GM04504 (cell line): ENCODE results near the gene CRY1.
"Not testable (repeated sequence)": the region's sequence is repeated elsewhere in the genome, so short reads cannot be mapped to it uniquely, and the experiment has no call there.

Source experiments
- DNase-seq: peaks from one replicate; pipeline ENCODE4 v3.0.0-alpha.2; 2012; ENCODE audit warnings: low read depth

Gene CRY1

GRCh38 chr12:106999446-106999845 is 93.9 kb downstream of the CRY1 start:
- no peak for DNase-seq

DNA sequence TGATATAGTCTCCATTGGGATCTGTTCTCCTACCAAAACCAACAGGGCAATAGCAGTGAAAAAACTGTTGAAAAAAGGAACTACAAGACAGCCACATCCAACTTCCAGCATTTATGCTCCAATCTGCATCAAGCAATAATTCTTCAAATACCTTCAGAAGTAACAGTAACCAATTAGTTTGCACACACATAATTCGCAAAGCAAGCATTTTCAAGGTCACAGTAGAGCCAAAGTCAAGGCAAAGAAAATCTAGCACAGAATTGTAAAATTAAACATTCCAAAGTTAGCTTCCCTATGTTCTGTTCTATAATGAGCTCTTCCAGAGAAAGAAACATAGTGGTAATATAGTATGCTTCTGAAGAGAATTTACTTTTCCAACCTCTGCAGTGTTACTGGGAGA is 95.4 kb downstream of the CRY1 start:
- DNase-seq = no peak

GRCh38 chr12:106996102-106996501 is 97.2 kb downstream of the CRY1 start:
- DNase-seq = not testable (repeated sequence)

DNA sequence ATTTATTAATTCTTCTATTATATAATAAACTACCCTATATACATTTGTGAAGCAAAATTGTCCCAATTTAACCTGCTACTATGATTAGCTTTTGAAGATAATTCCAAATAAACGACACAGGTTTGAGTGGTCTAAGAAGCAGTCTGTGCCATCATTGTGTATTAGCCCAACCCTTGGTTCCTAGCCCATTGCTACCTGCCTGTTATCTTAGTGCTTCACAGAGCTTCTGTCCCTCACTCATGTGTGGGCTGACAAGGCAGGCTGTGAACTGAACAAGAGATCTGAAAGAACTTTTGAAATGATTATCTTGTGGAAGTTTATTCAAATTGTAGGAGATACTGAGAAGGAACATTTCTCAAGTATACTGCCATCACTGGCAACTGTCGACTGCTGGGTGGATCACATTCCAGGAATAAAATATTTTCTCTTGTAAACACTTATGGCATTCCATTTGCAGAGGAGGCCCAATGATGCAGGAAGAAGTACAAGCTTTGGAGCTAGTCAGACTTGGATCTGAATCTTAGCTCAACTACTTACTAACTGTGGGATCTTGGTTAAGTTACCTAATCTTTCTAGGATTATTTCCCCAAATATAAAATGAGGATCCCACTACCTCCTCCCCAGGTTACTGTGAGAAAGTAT is 98.6 kb downstream of the CRY1 start:
- no peak for DNase-seq

DNA sequence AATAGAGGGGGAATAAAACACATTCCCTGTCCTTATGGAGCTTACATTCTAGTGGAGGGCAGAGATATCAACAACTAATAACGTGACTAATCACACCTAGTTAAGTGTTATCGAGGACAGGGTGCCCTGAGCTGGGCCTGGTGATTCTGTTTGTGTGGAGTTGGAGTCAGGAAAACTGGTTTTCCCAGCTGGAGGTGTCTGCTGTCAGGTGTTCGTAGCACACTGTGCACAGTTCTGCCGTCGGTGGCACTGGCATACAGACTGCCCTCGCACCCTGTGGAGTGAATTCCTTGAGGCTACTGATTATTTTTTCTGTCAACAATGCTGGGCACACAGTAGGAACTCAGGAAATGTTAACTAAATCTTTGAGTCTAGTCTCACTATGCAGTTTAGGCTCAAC is 105.5 kb downstream of the CRY1 start:
- DNase-seq = no peak

DNA sequence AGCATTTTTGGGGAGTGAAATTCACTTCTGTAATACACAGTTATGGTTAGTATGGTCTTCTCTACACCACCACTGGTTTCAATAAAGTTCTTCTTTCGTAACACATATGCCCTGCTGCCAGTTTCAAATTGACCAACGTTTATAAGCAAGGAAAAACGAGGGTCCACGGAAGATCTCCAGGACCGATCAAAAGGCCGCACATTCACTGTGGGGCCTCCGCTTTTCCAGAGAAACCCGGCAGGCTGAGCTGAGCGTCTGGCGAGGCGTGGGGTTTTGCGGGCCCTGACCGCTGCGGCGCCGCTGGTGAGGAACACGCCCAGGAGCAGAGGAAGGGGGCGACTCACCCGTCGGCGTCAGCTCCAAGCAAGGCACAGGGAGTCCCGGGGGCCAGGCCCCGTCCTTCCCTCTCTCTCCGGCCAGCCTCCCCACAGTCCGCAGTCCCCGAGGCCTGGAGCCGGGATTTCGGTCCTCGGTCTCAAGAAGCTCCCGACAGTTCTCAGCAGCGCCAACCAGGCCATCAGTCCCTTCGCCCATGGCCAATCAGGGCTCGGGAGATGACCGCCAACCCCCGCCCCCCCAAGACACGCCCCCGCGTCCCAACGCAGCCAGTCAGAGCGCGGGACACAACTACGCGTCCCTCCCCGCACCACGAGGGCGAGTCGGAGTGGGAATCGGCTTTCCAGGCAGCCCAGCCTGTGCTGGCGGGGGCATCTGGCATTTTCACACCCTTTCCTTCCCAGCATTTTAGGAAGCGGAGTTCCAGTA is 106.5 kb downstream of the CRY1 start, which contains the start of gene MTERF2:
Gene MTERF2, minus strand, starts transcription at position 522 of the 765 bp plus-strand sequence. CDS start 8,432 bp downstream, outside the sequence.
- peak; percentile 89 for DNase-seq

DNA sequence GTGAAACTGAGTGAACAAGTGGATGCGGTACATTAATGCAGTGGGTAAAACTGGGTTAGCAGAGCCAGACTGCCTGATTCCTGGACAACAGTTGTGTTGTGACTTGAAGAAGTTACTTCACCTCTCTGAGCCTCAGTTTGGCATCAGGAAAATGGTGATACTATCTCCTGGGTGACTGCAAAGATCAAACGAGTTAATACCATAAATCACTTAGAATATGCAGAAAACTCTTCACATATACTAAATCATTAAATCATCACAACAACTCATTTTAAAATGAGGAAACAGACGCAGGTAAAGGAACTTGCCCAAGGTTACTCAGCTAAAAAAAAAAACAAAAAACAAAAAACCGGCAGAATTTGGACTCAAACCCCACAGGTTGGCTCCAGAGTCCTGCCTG is 107.2 kb downstream of the CRY1 start:
- DNase-seq = no peak

GRCh38 chr12:106985479-106985878 is 107.9 kb downstream of the CRY1 start:
- no peak for DNase-seq

DNA sequence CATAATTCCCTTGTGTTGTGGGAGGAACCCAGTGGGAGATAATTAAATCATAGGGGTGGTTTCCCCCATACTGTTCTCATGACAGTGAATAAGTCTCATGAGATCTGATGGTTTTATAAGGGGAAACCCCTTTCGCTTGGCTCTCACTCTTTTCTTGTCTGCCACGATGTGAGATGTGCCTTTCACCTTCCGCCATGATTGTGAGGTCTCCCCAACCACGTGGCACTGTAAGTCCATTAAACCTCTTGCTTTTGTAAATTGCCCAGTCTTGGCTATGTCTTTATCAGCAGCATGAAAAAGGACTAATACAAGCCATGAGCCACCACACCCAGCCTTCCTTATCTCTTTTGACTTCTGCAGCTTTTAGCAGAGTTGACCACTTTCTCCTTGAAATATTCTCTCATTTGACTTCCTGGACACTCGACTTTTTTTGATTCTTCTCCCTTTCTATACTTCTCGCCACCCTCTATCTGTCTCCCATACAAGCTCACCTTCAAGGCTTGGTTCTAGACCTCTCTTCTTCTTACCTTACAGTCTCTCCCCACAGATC is 108.7 kb downstream of the CRY1 start:
- DNase-seq = no peak

DNA sequence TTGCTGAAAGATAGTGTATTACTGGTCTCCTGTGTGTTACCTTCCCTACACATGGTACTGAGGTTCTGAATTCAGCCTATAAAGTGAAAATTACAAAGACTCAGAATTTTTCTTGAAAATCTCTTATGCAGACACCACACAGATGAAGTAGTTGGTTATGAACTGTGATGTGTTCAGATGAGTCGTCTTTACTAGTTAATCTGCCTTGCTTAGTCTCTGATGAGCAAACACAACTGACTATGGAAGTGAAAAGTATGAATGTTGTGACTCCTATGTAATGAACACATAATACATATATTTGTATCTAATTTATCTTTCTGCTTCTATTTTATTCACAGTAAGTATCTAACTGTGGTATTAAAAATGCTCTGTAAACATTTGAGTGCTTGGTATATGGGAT is 111.1 kb downstream of the CRY1 start:
- no peak for DNase-seq

DNA sequence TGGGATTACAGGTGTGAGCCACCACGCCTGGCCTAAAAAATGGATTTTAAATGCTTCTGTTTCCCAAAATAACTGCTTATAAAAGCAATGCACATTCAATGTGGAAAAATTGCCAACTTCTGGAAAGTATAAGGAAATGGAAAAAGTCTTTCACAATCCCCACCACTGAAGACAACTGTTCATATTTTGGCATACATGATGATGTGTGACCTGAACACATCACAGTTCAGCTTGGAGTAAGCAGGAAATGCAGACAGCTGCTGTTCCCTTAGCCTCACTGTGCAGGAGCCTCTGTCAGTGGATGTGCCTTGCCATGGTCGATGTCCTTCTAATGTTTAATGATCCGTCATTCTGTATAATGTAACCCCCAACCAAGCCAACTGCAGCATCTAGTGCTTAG is 111.6 kb downstream of the CRY1 start:
- no peak for DNase-seq

GRCh38 chr12:106980944-106981343 is 112.4 kb downstream of the CRY1 start:
- no peak for DNase-seq

GRCh38 chr12:106978035-106978800 is 115.1 kb downstream of the CRY1 start:
- no peak for DNase-seq

- DNase-seq = no peak
Measured at GRCh38 chr12:106976668-106977067, 116.7 kb downstream of the CRY1 start.

GRCh38 chr12:106975993-106976658 is 117.2 kb downstream of the CRY1 start:
- DNase-seq = no peak

DNA sequence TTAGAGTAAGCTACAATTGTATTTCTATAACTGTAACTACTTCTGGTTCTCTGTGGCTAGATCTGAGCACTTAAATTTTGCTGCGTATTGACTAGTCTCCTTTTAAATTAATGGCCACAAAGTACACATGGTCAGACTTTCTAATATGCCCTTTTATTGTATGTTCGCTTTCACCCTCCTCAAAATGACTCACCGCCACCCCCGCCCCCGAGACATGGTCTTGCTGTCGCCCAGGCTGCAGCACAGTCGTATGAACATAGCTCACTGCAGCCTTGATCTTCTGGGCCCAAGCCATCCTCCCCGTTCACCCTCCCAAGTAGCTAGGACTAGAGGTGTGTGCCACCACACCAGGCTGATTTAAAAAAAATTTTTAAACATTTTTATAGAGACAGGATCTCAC is 118.3 kb downstream of the CRY1 start:
- no peak for DNase-seq

GRCh38 chr12:106974511-106974910 is 118.8 kb downstream of the CRY1 start:
- DNase-seq = no peak

DNA sequence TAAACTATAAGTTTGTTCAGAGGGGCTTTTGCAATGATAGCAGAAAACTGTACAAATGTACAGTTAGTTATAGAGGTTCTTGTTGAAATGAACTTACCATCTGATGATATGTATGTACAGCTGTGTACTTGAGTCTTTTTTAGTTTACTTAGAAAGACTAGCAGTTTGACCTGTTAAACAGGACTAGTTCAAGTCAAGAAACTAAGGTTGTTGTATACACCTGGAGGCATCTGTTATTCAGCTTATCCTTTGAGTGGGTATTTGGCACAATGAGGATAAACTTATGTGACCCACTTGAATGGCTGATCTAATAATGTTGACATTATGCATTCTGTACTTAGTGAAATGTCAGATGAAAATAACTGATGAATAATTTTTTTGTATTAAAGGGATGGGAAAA is 119.8 kb downstream of the CRY1 start:
- DNase-seq = no peak

- DNase-seq = no peak
Measured at GRCh38 chr12:106971065-106971464, 122.3 kb downstream of the CRY1 start.

DNA sequence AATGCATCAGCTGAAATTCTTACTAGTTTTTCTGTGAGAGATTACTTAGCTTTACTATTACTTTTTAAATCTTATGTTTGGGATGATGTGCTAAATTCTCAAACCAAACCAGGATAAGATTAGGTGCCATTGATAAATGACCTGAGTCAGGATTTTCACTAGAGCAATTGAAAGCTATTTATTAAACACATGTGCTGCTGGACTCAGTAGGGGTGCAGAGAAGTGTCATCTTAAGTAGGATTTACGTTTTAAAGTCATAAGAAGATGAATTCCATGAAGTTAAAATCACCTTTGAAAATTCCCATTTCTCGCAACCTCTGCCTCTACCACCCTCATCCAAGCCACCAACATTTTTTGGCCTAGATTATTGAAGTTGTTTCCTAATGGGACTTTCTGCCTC is 128.8 kb downstream of the CRY1 start:
- DNase-seq = no peak

DNA sequence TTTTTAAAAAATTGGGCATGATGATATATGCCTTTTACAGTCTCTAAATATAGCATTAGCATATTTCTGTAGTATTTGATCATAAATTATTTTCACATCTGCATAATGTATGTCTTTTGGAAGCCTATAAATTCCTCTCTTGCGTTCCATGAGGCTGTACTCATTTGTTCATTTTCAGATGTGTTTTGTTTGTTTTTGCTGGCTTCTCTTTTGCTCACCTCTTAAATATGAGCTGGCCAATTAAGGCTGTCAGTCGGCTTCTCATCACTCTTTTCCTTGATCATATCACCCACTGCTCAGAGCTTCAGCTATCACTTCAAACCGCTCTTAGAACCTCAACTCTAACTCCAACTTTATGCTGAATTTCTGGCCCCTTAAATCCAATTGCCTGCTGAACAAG is 131.1 kb downstream of the CRY1 start:
- no peak for DNase-seq

GRCh38 chr12:106960443-106960842 is 132.9 kb downstream of the CRY1 start:
- DNase-seq = no peak
